ENCODE results near the gene TMEM259. TPM values are rescaled to one million over a fixed set of nuclear protein-coding genes. Genes with fewer than 3 reads are reported as not detected.

The TMEM259 gene
- total RNA-seq, 1 experiment from 2014 or later = 202 TPM

GRCh38 chr19:977058-977464, 43.9 kb downstream of the TMEM259 start:
- H3K27me3 ChIP-seq (ENCODE audit: insufficient read depth, low read length) = no peaks in the 10 kb centered on the region
- no peaks in the 10 kb centered on the region for H3K9me2 ChIP-seq (ENCODE audit: insufficient read depth)
- peaks cover 8 to 13% of the 10 kb centered on the region in 2 experiments; a peak in 3 of 4 replicates for H3K4me1 ChIP-seq (ENCODE audit: control insufficient read depth in 1 of 2, insufficient read depth in 2 of 2, low read length in 2 of 2)
- H3K9me3 ChIP-seq (ENCODE audit: control insufficient read depth in 1 of 2, insufficient read depth in 1 of 2, low read depth in 1 of 2, low read length in 2 of 2) = no peaks in the 10 kb centered on the region
- intact Hi-C loops (cut with micrococcal nuclease) = no loop called here
- no peak overlapping the region for H3K4me3 ChIP-seq (replicated peaks in 1 of 2; ENCODE audit: low read depth in 1 of 2, low read length in 2 of 2)
- no peak for DNase-seq (ENCODE audit: low read depth, low spot score)
- TF ChIP-seq EGR1 (IDR thresholded peaks at IDR 0.05; ENCODE audit: low read depth) (no peak), POLR2A (IDR thresholded peaks at IDR 0.05; ENCODE audit: borderline replicate concordance, extremely low read depth, insufficient read depth, insufficient read length) (no peak), JUND (IDR thresholded peaks at IDR 0.05) (no peak), ZFX (IDR thresholded peaks at IDR 0.05) (no peak), EZH2 (IDR thresholded peaks at IDR 0.05) (no peak), SP1 (IDR thresholded peaks at IDR 0.05; ENCODE audit: low read depth) (no peak), RAD21 (IDR thresholded peaks at IDR 0.05; ENCODE audit: low read depth) (no peak)
- H3K36me3 ChIP-seq (ENCODE audit: control insufficient read depth in 1 of 2, insufficient read depth in 2 of 2, low read length in 2 of 2) = peaks cover 3 to 6% of the 10 kb centered on the region in 2 experiments; a peak in 2 of 4 replicates
- no TSS peak for BruUV-seq (replicated peaks)
- no peak overlapping the region for H3K4me2 ChIP-seq (ENCODE audit: low read length)
- no peaks in the 10 kb centered on the region for H4K20me1 ChIP-seq (ENCODE audit: insufficient read depth)
- RAD21 ChIA-PET (ENCODE audit: low non-redundant PET in 1 of 2, low total read pairs in 2 of 2, uncharacterized antibody in 2 of 2, unreplicated experiment in 2 of 2) = no interaction called here
- POLR2A ChIA-PET = no interaction called here
- H3K79me2 ChIP-seq (ENCODE audit: insufficient read depth, low read length) = no peaks in the 10 kb centered on the region
- CTCF ChIA-PET = no interaction called here
- no peak overlapping the region for H3K9ac ChIP-seq (ENCODE audit: low read length)
- no peak overlapping the region for H2AFZ ChIP-seq (ENCODE audit: low read depth, low read length, poor library complexity, severe bottlenecking)
- ATAC-seq = no peak
- no peak overlapping the region for H3K27ac ChIP-seq (ENCODE audit: low read depth, low read length)

- peaks cover 0 to 3% of the 10 kb centered on the region in 2 experiments; a peak in 2 of 4 replicates for H3K9me3 ChIP-seq (ENCODE audit: control insufficient read depth in 1 of 2, insufficient read depth in 1 of 2, low read depth in 1 of 2, low read length in 2 of 2)
- no TSS peak for BruUV-seq (replicated peaks)
- peaks cover 3 to 10% of the 10 kb centered on the region in 2 experiments; a peak in 2 of 4 replicates for H3K36me3 ChIP-seq (ENCODE audit: control insufficient read depth in 1 of 2, insufficient read depth in 2 of 2, low read length in 2 of 2)
- no peaks in the 10 kb centered on the region for H3K27me3 ChIP-seq (ENCODE audit: insufficient read depth, low read length)
- peaks cover 8 to 13% of the 10 kb centered on the region in 2 experiments; a peak in 3 of 4 replicates for H3K4me1 ChIP-seq (ENCODE audit: control insufficient read depth in 1 of 2, insufficient read depth in 2 of 2, low read length in 2 of 2)
- no peak for ATAC-seq
- H3K4me3 ChIP-seq (replicated peaks in 1 of 2; ENCODE audit: low read depth in 1 of 2, low read length in 2 of 2) = no peak overlapping the region
- ChIA-PET CTCF (no interaction called here), RAD21 (ENCODE audit: low non-redundant PET in 1 of 2, low total read pairs in 2 of 2, uncharacterized antibody in 2 of 2, unreplicated experiment in 2 of 2) (no interaction called here), POLR2A (no interaction called here)
- no peak overlapping the region for H3K4me2 ChIP-seq (ENCODE audit: low read length)
- DNase-seq (ENCODE audit: low read depth, low spot score) = no peak
- intact Hi-C loops (cut with micrococcal nuclease) = no loop called here
- no peaks in the 10 kb centered on the region for H3K79me2 ChIP-seq (ENCODE audit: insufficient read depth, low read length)
- no peaks in the 10 kb centered on the region for H4K20me1 ChIP-seq (ENCODE audit: insufficient read depth)
- H2AFZ ChIP-seq (ENCODE audit: low read depth, low read length, poor library complexity, severe bottlenecking) = no peak overlapping the region
- H3K9ac ChIP-seq (ENCODE audit: low read length) = no peak overlapping the region
- no peaks in the 10 kb centered on the region for H3K9me2 ChIP-seq (ENCODE audit: insufficient read depth)
- no peak overlapping the region for H3K27ac ChIP-seq (ENCODE audit: low read depth, low read length)
- no peak for TF ChIP-seq SIN3A (IDR thresholded peaks at IDR 0.05; ENCODE audit: low read depth)
- TF ChIP-seq CEBPB (IDR thresholded peaks at IDR 0.05; ENCODE audit: low read depth) = no peak
- no peak for TF ChIP-seq EZH2phosphoT487 (IDR thresholded peaks at IDR 0.05; ENCODE audit: borderline replicate concordance)
- no peak for TF ChIP-seq TCF7L2 (IDR thresholded peaks at IDR 0.05; ENCODE audit: borderline replicate concordance, extremely low read depth, insufficient read depth, insufficient read length)
- no peak for TF ChIP-seq ZNF274 (IDR thresholded peaks at IDR 0.05; ENCODE audit: low read depth, low read length)
- no peak for TF ChIP-seq ELF1 (IDR thresholded peaks at IDR 0.05; ENCODE audit: borderline replicate concordance, low read depth)
- TF ChIP-seq EGR1 (IDR thresholded peaks at IDR 0.05; ENCODE audit: low read depth) = no peak
- no peak for TF ChIP-seq ZFX (IDR thresholded peaks at IDR 0.05)
- TF ChIP-seq ZBTB33 (IDR thresholded peaks at IDR 0.05; ENCODE audit: extremely low read depth, insufficient replicate concordance, low read length) = no peak
- no peak for TF ChIP-seq YY1 (IDR thresholded peaks at IDR 0.05; ENCODE audit: extremely low read depth, insufficient replicate concordance, low read depth, low read length)
- TF ChIP-seq ATF3 (IDR thresholded peaks at IDR 0.05) = no peak
- no peak for TF ChIP-seq SP1 (IDR thresholded peaks at IDR 0.05; ENCODE audit: low read depth)
- no peak for TF ChIP-seq POLR2AphosphoS5 (IDR thresholded peaks at IDR 0.05; ENCODE audit: low read depth, low read length)
- TF ChIP-seq SRF (IDR thresholded peaks at IDR 0.05; ENCODE audit: low read depth) = no peak
- TF ChIP-seq EZH2 (IDR thresholded peaks at IDR 0.05) = no peak
- TF ChIP-seq FOSL1 (IDR thresholded peaks at IDR 0.05; ENCODE audit: low read depth) = no peak
Observed at GRCh38 chr19:976476-976875, 44.4 kb downstream of the TMEM259 start.

Measured in HCT116 (cell line).